GM12865 (cell line): Measurements from ENCODE around the gene HOXB6.

Experiments used
- DNase-seq: peaks from one replicate; pipeline ENCODE4 v3.0.0; 2010; ENCODE audit warnings: low read depth
- H3K4me3 ChIP-seq: 2 replicates; pipeline ENCODE4 v1.5.1; 2011; ENCODE audit warnings: mild to moderate bottlenecking, low read depth, low read length, control low read depth
- CTCF ChIP-seq: IDR thresholded peaks from 2 replicates; pipeline ENCODE4 v1.5.1; 2011; ENCODE audit warnings: low read length, control low read depth, low read depth, inconsistent platforms; ENCODE audit not compliant: insufficient read depth; ENCODE audit errors: missing control alignments

HOXB6 gene

GRCh38 chr17:48644910-48645557 is 40.2 kb upstream of the HOXB6 start:
- no peak for DNase-seq
- no peak overlapping the region for H3K4me3 ChIP-seq
- no peak for TF ChIP-seq CTCF

GRCh38 chr17:48644159-48644558 is 39.4 kb upstream of the HOXB6 start:
- TF ChIP-seq CTCF, result no peak
- no peak for DNase-seq
- no peak overlapping the region for H3K4me3 ChIP-seq

- H3K4me3 ChIP-seq, result no peak overlapping the region
- no peak for TF ChIP-seq CTCF
Observed at GRCh38 chr17:48643697-48644012, 38.9 kb upstream of the HOXB6 start.

GRCh38 chr17:48642843-48643696 is 38.3 kb upstream of the HOXB6 start:
- TF ChIP-seq CTCF, result no peak
- DNase-seq, result no peak
- no peak overlapping the region for H3K4me3 ChIP-seq

More at GRCh38 chr17:48643697-48644012, 38.9 kb upstream of the HOXB6 start:
- no peak for DNase-seq

GRCh38 chr17:48642059-48642842 is 37.5 kb upstream of the HOXB6 start:
- H3K4me3 ChIP-seq, result no peak overlapping the region
- TF ChIP-seq CTCF, result no peak
- DNase-seq, result no peak

- no peak for TF ChIP-seq CTCF
- DNase-seq, result no peak
- no peak overlapping the region for H3K4me3 ChIP-seq
Observed at GRCh38 chr17:48641541-48642058, 36.8 kb upstream of the HOXB6 start.
